NT2/D1 (cell line): ENCODE data around the gene CRELD2.

Experiments
- SUZ12 ChIP-seq: IDR thresholded peaks from 2 replicates; pipeline ENCODE4 v1.6.1; 2011; ENCODE audit not compliant: insufficient read length, insufficient read depth; ENCODE audit errors: extremely low read depth
- YY1 ChIP-seq: IDR thresholded peaks from 2 replicates; pipeline ENCODE4 v1.6.1; 2011; ENCODE audit not compliant: insufficient read length, insufficient read depth
- ZNF274 ChIP-seq: IDR thresholded peaks from 2 replicates; pipeline ENCODE4 v1.6.1; 2011; ENCODE audit warnings: mild to moderate bottlenecking, low read depth, low read length

DNA sequence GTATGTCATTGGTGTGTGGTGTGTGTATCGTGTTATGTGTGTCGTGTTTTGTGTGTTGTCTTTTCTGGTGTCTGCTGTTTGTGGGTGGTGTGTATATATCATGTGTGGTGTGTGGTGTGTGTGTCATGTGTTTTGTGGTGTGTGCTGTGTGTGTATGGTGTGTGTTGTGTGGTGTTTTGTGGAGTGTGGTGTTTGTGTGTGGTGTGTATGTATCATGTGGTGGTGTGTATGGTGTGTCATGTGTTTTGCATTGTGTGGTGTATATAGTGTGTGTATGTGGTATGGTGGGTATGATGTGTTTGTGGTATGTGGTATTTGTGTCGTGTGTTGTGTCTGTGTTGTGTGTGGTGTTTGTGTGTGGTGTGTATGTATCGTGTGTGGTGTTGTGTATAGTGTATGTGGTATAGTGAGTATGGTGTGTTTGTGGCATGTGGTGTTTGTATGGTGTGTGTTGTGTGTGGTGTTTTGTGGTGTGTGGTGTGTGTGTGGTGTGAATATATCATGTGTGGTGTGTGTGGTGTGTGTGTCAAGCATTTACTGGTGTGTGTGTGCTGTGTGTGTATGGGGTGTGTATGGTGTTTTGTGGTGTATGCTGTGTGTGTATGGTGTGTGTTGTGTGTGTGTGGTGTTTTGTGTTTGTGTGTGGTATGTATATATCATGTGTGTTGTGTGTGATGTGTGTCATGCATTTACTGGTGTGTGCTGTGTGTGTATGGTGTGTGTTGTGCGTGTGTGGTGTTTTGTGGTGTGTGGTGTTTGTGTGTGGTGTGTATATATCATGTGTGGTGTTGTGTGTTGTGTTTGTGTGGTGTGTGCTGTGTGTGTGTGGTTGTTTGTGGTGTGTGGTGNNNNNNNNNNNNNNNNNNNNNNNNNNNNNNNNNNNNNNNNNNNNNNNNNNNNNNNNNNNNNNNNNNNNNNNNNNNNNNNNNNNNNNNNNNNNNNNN is 54.9 kb downstream of the CRELD2 start:
- no peak for TF ChIP-seq YY1
- no peak for TF ChIP-seq ZNF274
- TF ChIP-seq SUZ12, result no peak
